Neural cell (in vitro differentiated cells): ENCODE measurements around the gene SLC25A39. TPM values are rescaled to one million over a fixed set of nuclear protein-coding genes. Genes with fewer than 3 reads are reported as not detected.
"Not testable (repeated sequence)": the region's sequence is repeated elsewhere in the genome, so short reads cannot be mapped to it uniquely, and the experiment has no call there.

Experiments
- H2AFZ ChIP-seq: fragments of 200-600, 300-800 bp; sonication (generic), shearing (Covaris generic); 2 replicates; pipeline ENCODE4 v1.6.0; 2014; ENCODE audit warnings: low read depth, mild to moderate bottlenecking, antibody characterized with exemption, low read length, moderate library complexity
- H3F3A ChIP-seq: fragments of 200-600 bp; shearing (Covaris generic); 2 replicates; pipeline ENCODE4 v1.6.1; 2016; ENCODE audit warnings: mild to moderate bottlenecking, moderate library complexity, mixed read lengths, antibody characterized with exemption, low read length; ENCODE audit not compliant: insufficient read depth, poor library complexity, severe bottlenecking
- H3K27ac ChIP-seq: fragments of 200-600, 300-800 bp; sonication (generic), shearing (Covaris generic); 2 replicates; pipeline ENCODE4 v1.5.1; 2014; ENCODE audit warnings: mild to moderate bottlenecking, low read length, moderate library complexity
- H3K27me3 ChIP-seq: fragments of 300-800, 200-600 bp; sonication (generic), shearing (Covaris generic); 2 replicates; pipeline ENCODE4 v1.6.0; 2014; ENCODE audit warnings: mild to moderate bottlenecking, low read depth, low read length, moderate library complexity; ENCODE audit not compliant: insufficient read depth
- H3K36me3 ChIP-seq: fragments of 300-800, 200-600 bp; sonication (generic), shearing (Covaris generic); 2 replicates; pipeline ENCODE4 v1.5.1; 2014; ENCODE audit warnings: mild to moderate bottlenecking, antibody characterized with exemption, low read length, moderate library complexity; ENCODE audit not compliant: insufficient read depth
- H3K4me2 ChIP-seq: fragments of 300-800, 200-600 bp; sonication (generic), shearing (Covaris generic); 2 replicates; pipeline ENCODE4 v1.6.0; 2014; ENCODE audit warnings: mild to moderate bottlenecking, low read length
- H3K4me3 ChIP-seq: fragments of 300-800, 200-600 bp; sonication (generic), shearing (Covaris generic); 2 replicates; pipeline ENCODE4 v1.5.1; 2014; ENCODE audit warnings: mild to moderate bottlenecking, low read length, moderate library complexity
- H3K79me2 ChIP-seq: fragments of 200-600 bp; shearing (Covaris generic); replicated peaks from 2 replicates; pipeline ENCODE4 v1.6.0; 2014; ENCODE audit warnings: mild to moderate bottlenecking, low read length, moderate library complexity; ENCODE audit not compliant: insufficient read depth
- H3K9ac ChIP-seq: fragments of 300-800, 200-600 bp; sonication (generic), shearing (Covaris generic); 2 replicates; pipeline ENCODE4 v1.6.1; 2016; ENCODE audit warnings: mild to moderate bottlenecking, low read length, mixed read lengths
- H3K9me2 ChIP-seq: fragments of 200-600 bp; shearing (Covaris generic); 2 replicates; pipeline ENCODE4 v1.6.1; 2016; ENCODE audit warnings: mild to moderate bottlenecking, low read length, mixed read lengths; ENCODE audit not compliant: insufficient read depth
- H3K9me3 ChIP-seq: fragments of 200-600, 300-800 bp; sonication (generic), shearing (Covaris generic); 2 replicates; pipeline ENCODE4 v1.6.1; 2016; ENCODE audit warnings: mild to moderate bottlenecking, mixed run types, low read length, moderate library complexity, mixed read lengths
- H4K20me1 ChIP-seq: fragments of 200-600 bp; shearing (Covaris generic); 2 replicates; pipeline ENCODE4 v1.6.1; 2016; ENCODE audit warnings: mild to moderate bottlenecking, mixed run types; ENCODE audit not compliant: insufficient read depth
- EP300 ChIP-seq: fragments of 450-650 bp; conservative IDR thresholded peaks from 2 replicates; pipeline ENCODE4 v1.6.1; 2014; ENCODE audit warnings: antibody characterized with exemption, mild to moderate bottlenecking, moderate library complexity; ENCODE audit not compliant: poor library complexity, severe bottlenecking
- EZH2 ChIP-seq: fragments of 200-600, 300-800 bp; shearing (Covaris generic), sonication (generic); IDR thresholded peaks from 2 replicates; pipeline ENCODE4 v1.6.1; 2014; ENCODE audit warnings: antibody characterized with exemption, low read length, borderline replicate concordance, mild to moderate bottlenecking; ENCODE audit not compliant: insufficient read depth, poor library complexity, severe bottlenecking
- MXI1 ChIP-seq: fragments of 450-650 bp; conservative IDR thresholded peaks from 2 replicates; pipeline ENCODE4 v1.6.1; 2014; ENCODE audit warnings: antibody characterized with exemption, mild to moderate bottlenecking; ENCODE audit not compliant: poor library complexity, severe bottlenecking
- POLR2AphosphoS5 ChIP-seq: IDR thresholded peaks from 2 replicates; pipeline ENCODE4 v1.6.1; 2012
- RAD21 ChIP-seq: fragments of 450-650 bp; conservative IDR thresholded peaks from 2 replicates; pipeline ENCODE4 v1.6.1; 2014; ENCODE audit warnings: antibody characterized with exemption, mild to moderate bottlenecking, moderate library complexity
- REST ChIP-seq: IDR thresholded peaks from 2 replicates; pipeline ENCODE4 v1.6.1; 2012; ENCODE audit warnings: borderline replicate concordance
- SMC3 ChIP-seq: fragments of 450-650 bp; conservative IDR thresholded peaks from 2 replicates; pipeline ENCODE4 v1.6.1; 2014; ENCODE audit warnings: antibody characterized with exemption, mild to moderate bottlenecking, moderate library complexity; ENCODE audit not compliant: poor library complexity
- TAF1 ChIP-seq: IDR thresholded peaks from 2 replicates; pipeline ENCODE4 v1.6.1; 2012; ENCODE audit warnings: low read depth
- polyA plus RNA-seq: library from polyadenylated mRNA; depleted of rRNA; stranded (reverse); fragments of >200 nt; gene quantifications from 2 replicates; pipeline ENCODE4 v1.2.3, GENCODE V29; 2014
- TF ChIP-seq, protein P1 (sequence below): fragments of 450-650 bp; IDR thresholded peaks from 2 replicates; pipeline ENCODE4 v1.5.1; 2014; ENCODE audit warnings: antibody characterized with exemption, mild to moderate bottlenecking, moderate library complexity; ENCODE audit not compliant: poor library complexity, severe bottlenecking

The SLC25A39 gene
- polyA plus RNA-seq, 1 donor from 2014 or later: 73.4 TPM

DNA sequence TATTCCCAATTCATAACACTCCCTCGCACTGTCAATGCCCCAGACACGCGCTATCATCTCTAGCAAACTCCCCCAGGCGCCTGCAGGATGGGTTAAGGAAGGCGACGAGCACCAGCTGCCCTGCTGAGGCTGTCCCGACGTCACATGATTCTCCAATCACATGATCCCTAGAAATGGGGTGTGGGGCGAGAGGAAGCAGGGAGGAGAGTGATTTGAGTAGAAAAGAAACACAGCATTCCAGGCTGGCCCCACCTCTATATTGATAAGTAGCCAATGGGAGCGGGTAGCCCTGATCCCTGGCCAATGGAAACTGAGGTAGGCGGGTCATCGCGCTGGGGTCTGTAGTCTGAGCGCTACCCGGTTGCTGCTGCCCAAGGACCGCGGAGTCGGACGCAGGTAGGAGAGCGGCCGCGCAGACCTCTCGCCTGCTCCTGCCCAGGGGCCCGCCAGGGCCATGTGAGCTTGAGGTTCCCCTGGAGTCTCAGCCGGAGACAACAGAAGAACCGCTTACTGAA, 20.4 kb upstream of the SLC25A39 start, which contains the start of gene GRN:
Gene GRN (plus strand): TSS at position 364 of the 515 bp plus-strand sequence. CDS start 3,863 bp downstream, outside the sequence.
- H3K79me2 ChIP-seq: no peaks in the 10 kb centered on the region
- peak within 1 kb of the TSS; percentile 63 for H3K27ac ChIP-seq
- no peaks in the 10 kb centered on the region for H3K27me3 ChIP-seq
- H2AFZ ChIP-seq: peak within 1 kb of the TSS; percentile 61
- peak; percentile 72 for TF ChIP-seq POLR2AphosphoS5
- TF ChIP-seq RAD21: no peak
- TF ChIP-seq EP300: peak; percentile 69
- peak; percentile 20 for TF ChIP-seq TAF1
- no peak for TF ChIP-seq SMC3
- no peak for TF ChIP-seq EZH2
- TF ChIP-seq, protein P1, sequence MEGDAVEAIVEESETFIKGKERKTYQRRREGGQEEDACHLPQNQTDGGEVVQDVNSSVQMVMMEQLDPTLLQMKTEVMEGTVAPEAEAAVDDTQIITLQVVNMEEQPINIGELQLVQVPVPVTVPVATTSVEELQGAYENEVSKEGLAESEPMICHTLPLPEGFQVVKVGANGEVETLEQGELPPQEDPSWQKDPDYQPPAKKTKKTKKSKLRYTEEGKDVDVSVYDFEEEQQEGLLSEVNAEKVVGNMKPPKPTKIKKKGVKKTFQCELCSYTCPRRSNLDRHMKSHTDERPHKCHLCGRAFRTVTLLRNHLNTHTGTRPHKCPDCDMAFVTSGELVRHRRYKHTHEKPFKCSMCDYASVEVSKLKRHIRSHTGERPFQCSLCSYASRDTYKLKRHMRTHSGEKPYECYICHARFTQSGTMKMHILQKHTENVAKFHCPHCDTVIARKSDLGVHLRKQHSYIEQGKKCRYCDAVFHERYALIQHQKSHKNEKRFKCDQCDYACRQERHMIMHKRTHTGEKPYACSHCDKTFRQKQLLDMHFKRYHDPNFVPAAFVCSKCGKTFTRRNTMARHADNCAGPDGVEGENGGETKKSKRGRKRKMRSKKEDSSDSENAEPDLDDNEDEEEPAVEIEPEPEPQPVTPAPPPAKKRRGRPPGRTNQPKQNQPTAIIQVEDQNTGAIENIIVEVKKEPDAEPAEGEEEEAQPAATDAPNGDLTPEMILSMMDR: no peak
- peak; percentile 73 for TF ChIP-seq MXI1
- no peak for TF ChIP-seq REST
- H3F3A ChIP-seq: no peaks in the 10 kb centered on the region
- peak within 1 kb of the TSS; percentile 82 for H3K4me2 ChIP-seq
- H3K4me3 ChIP-seq: peak within 1 kb of the TSS; percentile 85
- H3K36me3 ChIP-seq: no peaks in the 10 kb centered on the region
- no peaks in the 10 kb centered on the region for H3K9me2 ChIP-seq
- H3K9ac ChIP-seq: peak within 1 kb of the TSS; percentile 67
- no peaks in the 10 kb centered on the region for H4K20me1 ChIP-seq
- no peaks in the 10 kb centered on the region for H3K9me3 ChIP-seq

- Histone ChIP-seq H2AFZ (no peak overlapping the region), H3K27me3 (no peaks in the 10 kb centered on the region), H3K36me3 (no peaks in the 10 kb centered on the region), H3K4me2 (no peak overlapping the region), H3K9ac (no peak overlapping the region), H4K20me1 (no peaks in the 10 kb centered on the region), H3F3A (no peaks in the 10 kb centered on the region), H3K9me3 (no peaks in the 10 kb centered on the region), H3K9me2 (no peaks in the 10 kb centered on the region), H3K4me3 (no peak overlapping the region), H3K27ac (no peak overlapping the region), H3K79me2 (no peaks in the 10 kb centered on the region)
- TF ChIP-seq TAF1 (no peak), POLR2AphosphoS5 (no peak), SMC3 (no peak), EZH2 (no peak), REST (no peak), EP300 (no peak), MXI1 (no peak), RAD21 (no peak)
- TF ChIP-seq, protein P1: no peak
These were observed 19.0 kb upstream of the SLC25A39 start for GRCh38 chr17:44343510-44344209.

GRCh38 chr17:44340553-44340952, 15.9 kb upstream of the SLC25A39 start:
- H2AFZ ChIP-seq, H3F3A ChIP-seq, H3K36me3 ChIP-seq, H3K9me2 ChIP-seq, H3K4me2 ChIP-seq, H3K79me2 ChIP-seq, H3K9me3 ChIP-seq, H4K20me1 ChIP-seq, H3K4me3 ChIP-seq, H3K9ac ChIP-seq, H3K27ac ChIP-seq, H3K27me3 ChIP-seq: not testable (repeated sequence)
